Ascending aorta (tissue), 2 donors: ENCODE results near the gene TTC21A. TPM values are rescaled to one million over a fixed set of nuclear protein-coding genes. Genes with fewer than 3 reads are reported as not detected.

ENCODE experiments used
- DNase-seq, 2 donors: peaks; one replicate each; pipeline ENCODE4 v3.0.0-alpha.2; 2019; ENCODE audit warnings: low spot score in 2 of 2
- H3K27ac ChIP-seq, 2 donors: fragments of 200-600 bp; sonication (generic); one replicate each; pipeline ENCODE4 v1.5.1; 2016 to 2017; ENCODE audit warnings: mild to moderate bottlenecking in 1 of 2
- H3K27me3 ChIP-seq: fragments of 200-600 bp; sonication (generic); one replicate; pipeline ENCODE4 v1.5.1; 2017
- H3K36me3 ChIP-seq, 2 donors: fragments of 200-600 bp; sonication (generic); one replicate each; pipeline ENCODE4 v1.5.1; 2016
- H3K4me1 ChIP-seq, 2 donors: fragments of 200-600 bp; sonication (generic); one replicate each; pipeline ENCODE4 v1.5.1; 2016 to 2017; ENCODE audit warnings: mild to moderate bottlenecking in 1 of 2
- H3K4me3 ChIP-seq, 2 donors: fragments of 200-600 bp; sonication (generic); one replicate each; pipeline ENCODE4 v1.5.1; 2016 to 2017; ENCODE audit warnings: mild to moderate bottlenecking in 1 of 2
- H3K9me3 ChIP-seq, 2 donors: fragments of 200-600 bp; sonication (generic); one replicate each; pipeline ENCODE4 v1.5.1; 2016
- CTCF ChIP-seq, 3 experiments: fragments of 200-600 bp in 2 of 3; fragments of 450-650 bp in 1 of 3; sonication (generic) in 2 of 3; IDR thresholded peaks; one replicate each; pipeline ENCODE4 v1.5.1; 2016 to 2019; ENCODE audit warnings: antibody characterized with exemption in 3 of 3, mild to moderate bottlenecking in 1 of 3, moderate library complexity in 1 of 3
- intact Hi-C: fragments of 100-400 bp; cut with DNase I; formaldehyde crosslinking; loops from one replicate; pipeline ENCODE4 v1.15.1; 2023
- total RNA-seq: library from RNA; depleted of rRNA; stranded (reverse); fragments of >200 nt; gene quantifications from one replicate; pipeline ENCODE4 v1.1.0, GENCODE V29; 2016

TTC21A gene
- total RNA-seq, 1 donor from 2014 or later = 0.43 TPM

- Histone ChIP-seq H3K9me3 (no peaks in the 10 kb centered on the region), H3K27ac (no peak overlapping the region), H3K4me3 (no peak overlapping the region), H3K36me3 (peaks cover 19 to 50% of the 10 kb centered on the region in 2 donors), H3K27me3 (no peaks in the 10 kb centered on the region), H3K4me1 (peaks cover 4 to 6% of the 10 kb centered on the region in 2 donors)
- TF ChIP-seq CTCF (IDR thresholded peaks at IDR 0.05) = no peak
- intact Hi-C loops = no loop called here
- DNase-seq = no peak
Observed at GRCh38 chr3:39067286-39067685, 40.2 kb upstream of the TTC21A start.

DNA sequence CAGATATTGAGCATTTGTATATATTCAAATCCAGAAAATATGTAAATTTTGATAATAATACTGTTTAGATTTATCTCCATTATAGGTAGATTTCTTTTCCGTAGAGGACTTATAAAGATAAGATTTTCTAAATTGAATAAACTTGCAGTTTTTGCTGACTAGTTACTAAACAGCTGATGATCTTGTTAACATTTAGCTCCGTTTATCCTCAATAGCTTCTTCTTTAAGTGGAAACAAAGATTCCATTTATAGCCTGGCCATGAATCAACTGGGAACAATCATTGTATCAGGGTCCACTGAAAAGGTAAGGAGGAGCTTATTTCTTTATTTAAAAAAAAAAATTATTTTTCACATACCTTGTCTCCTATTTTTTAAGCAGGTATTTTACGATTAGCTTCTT is 38.9 kb upstream of the TTC21A start:
- intact Hi-C loops = no loop called here
- no peak for DNase-seq
- Histone ChIP-seq H3K4me3 (no peak overlapping the region), H3K9me3 (no peaks in the 10 kb centered on the region), H3K27me3 (no peaks in the 10 kb centered on the region), H3K36me3 (peaks cover 23 to 60% of the 10 kb centered on the region in 2 donors), H3K4me1 (peaks cover 4 to 6% of the 10 kb centered on the region in 2 donors), H3K27ac (no peak overlapping the region)
- TF ChIP-seq CTCF (IDR thresholded peaks at IDR 0.05) = no peak

- TF ChIP-seq CTCF (IDR thresholded peaks at IDR 0.05) = no peak
- no peak overlapping the region for H3K27ac ChIP-seq
- no peaks in the 10 kb centered on the region for H3K4me1 ChIP-seq
- intact Hi-C loops = no loop called here
- no peak overlapping the region for H3K4me3 ChIP-seq
- no peaks in the 10 kb centered on the region for H3K9me3 ChIP-seq
- DNase-seq = no peak
- H3K27me3 ChIP-seq = no peaks in the 10 kb centered on the region
- peaks cover 50 to 88% of the 10 kb centered on the region in 2 donors for H3K36me3 ChIP-seq
Observed at GRCh38 chr3:39075910-39076309, 31.6 kb upstream of the TTC21A start.

DNA sequence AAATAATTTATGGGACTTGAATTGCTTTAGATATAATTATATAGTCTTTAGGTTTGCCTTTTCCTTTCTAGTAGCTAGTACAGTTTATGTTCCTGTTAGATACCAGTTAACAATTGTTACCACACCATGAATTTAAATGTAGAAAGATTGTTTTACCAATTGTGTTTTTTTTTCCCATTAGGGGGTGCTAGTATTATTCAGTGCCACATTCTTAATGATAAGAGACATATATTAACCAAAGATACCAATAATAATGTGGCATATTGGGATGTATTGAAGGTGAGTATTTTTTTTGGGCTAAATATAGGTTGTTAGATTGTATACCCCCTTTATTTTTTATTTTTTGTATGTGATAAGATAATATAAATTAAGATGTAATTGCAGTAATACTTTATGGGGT is 27.9 kb upstream of the TTC21A start:
- no peak overlapping the region for H3K27ac ChIP-seq
- H3K27me3 ChIP-seq = no peaks in the 10 kb centered on the region
- DNase-seq = no peak
- peaks cover 40 to 84% of the 10 kb centered on the region in 2 donors for H3K36me3 ChIP-seq
- no peak for TF ChIP-seq CTCF (IDR thresholded peaks at IDR 0.05)
- H3K4me1 ChIP-seq = no peaks in the 10 kb centered on the region
- no peaks in the 10 kb centered on the region for H3K9me3 ChIP-seq
- intact Hi-C loops = no loop called here
- no peak overlapping the region for H3K4me3 ChIP-seq

DNA sequence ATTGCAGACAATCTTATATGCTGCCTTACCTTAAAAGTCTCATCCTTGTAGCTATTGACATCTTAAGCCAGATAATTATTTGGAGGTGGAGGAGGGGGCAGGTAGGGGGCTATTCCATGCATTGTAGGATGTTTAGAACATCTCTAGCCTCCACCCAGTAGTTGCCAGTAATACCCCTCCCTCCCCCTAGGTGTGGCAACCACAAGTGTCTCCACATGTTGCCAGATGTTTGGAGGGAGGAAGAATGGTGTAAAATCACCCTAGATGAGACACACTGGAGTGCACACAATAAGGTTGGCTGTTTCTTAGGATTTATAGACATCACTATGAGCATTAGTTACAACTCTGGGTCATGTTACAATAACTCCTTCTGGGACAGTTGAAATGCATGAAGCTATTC is 27.5 kb upstream of the TTC21A start:
- no peak for DNase-seq
- H3K27ac ChIP-seq = no peak overlapping the region
- H3K27me3 ChIP-seq = no peaks in the 10 kb centered on the region
- H3K4me1 ChIP-seq = no peaks in the 10 kb centered on the region
- peaks cover 36 to 82% of the 10 kb centered on the region in 2 donors for H3K36me3 ChIP-seq
- H3K4me3 ChIP-seq = no peak overlapping the region
- intact Hi-C loops = no loop called here
- TF ChIP-seq CTCF (IDR thresholded peaks at IDR 0.05) = no peak
- no peaks in the 10 kb centered on the region for H3K9me3 ChIP-seq

DNA sequence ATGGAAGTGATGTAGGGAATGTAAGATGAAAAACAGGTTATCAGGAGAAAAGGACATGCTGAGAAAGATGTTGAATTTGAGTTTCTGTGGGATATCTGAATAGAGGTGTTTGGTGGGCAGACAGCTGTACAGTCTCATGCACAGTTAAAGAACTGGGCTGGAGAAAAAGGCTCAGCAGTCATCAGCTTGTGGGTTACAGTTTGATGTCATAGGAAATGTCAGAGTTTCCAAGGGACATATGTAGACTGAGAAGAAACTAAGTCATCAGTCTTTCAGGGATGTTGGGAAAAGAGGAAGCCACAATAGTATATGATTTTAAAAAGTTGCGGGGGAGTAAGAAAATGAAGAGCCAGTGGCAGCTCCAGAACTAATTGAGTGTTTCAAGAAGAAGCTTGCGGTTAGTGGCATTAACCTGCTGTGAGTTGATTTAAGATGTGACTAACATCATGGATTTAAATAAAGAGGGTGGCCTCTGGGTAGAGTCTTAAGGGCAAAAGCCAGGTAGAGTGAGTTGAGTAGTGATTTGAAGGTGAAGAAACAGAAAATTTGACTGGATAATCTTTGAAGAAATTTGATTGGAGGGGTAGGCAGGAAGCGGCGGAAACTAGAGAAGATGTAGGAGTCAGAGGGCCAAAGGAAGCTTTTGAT is 24.7 kb upstream of the TTC21A start:
- Histone ChIP-seq H3K4me1 (no peaks in the 10 kb centered on the region), H3K36me3 (peaks cover 15 to 84% of the 10 kb centered on the region in 2 donors), H3K4me3 (no peak overlapping the region), H3K27ac (no peak overlapping the region), H3K9me3 (no peaks in the 10 kb centered on the region), H3K27me3 (no peaks in the 10 kb centered on the region)
- intact Hi-C loops = no loop called here
- DNase-seq = no peak
- TF ChIP-seq CTCF (IDR thresholded peaks at IDR 0.05) = no peak
